Chondrocyte (in vitro differentiated cells): ENCODE data around the gene TSPAN1. TPM values are rescaled to one million over a fixed set of nuclear protein-coding genes. Genes with fewer than 3 reads are reported as not detected.

Experiments used
- DNase-seq: peaks from one replicate; pipeline ENCODE4 v3.0.0; 2021; ENCODE audit warnings: mixed read lengths, low spot score
- H3K27ac Mint-ChIP-seq: one replicate; pipeline ENCODE4 v1.8.0; 2021; ENCODE audit warnings: mild to moderate bottlenecking, moderate library complexity, mixed read lengths; ENCODE audit not compliant: unreplicated experiment
- H3K27me3 Mint-ChIP-seq: 2 replicates; pipeline ENCODE4 v1.8.0; 2021; ENCODE audit warnings: low read depth, mixed read lengths
- H3K36me3 Mint-ChIP-seq: 2 replicates; pipeline ENCODE4 v1.8.0; 2021; ENCODE audit warnings: low read depth, mixed read lengths
- H3K4me1 Mint-ChIP-seq: 2 replicates; pipeline ENCODE4 v1.8.0; 2021; ENCODE audit warnings: low read depth, mild to moderate bottlenecking, mixed read lengths
- H3K4me3 Mint-ChIP-seq: one replicate; pipeline ENCODE4 v1.8.0; 2021; ENCODE audit warnings: mild to moderate bottlenecking, moderate library complexity, mixed read lengths; ENCODE audit not compliant: unreplicated experiment
- H3K9me3 Mint-ChIP-seq: 2 replicates; pipeline ENCODE4 v1.8.0; 2021; ENCODE audit warnings: low read depth, mixed read lengths
- CTCF ChIP-seq: fragments of 200-600 bp; sonication (generic); IDR thresholded peaks from 2 replicates; pipeline ENCODE4 v1.5.0; 2021; ENCODE audit warnings: antibody characterized with exemption, mild to moderate bottlenecking, moderate library complexity
- total RNA-seq: library from RNA; stranded (reverse); gene quantifications from 3 replicates; pipeline ENCODE4 v1.2.1, GENCODE V29; 2021

TSPAN1 gene
- total RNA-seq, 1 donor from 2014 or later, result 1.6 TPM

GRCh38 chr1:46193285-46193684, 18.4 kb downstream of the TSPAN1 start:
- H3K36me3 Mint-ChIP-seq, result peaks cover 20% of the 10 kb centered on the region
- H3K4me1 Mint-ChIP-seq, result peaks cover 54% of the 10 kb centered on the region
- H3K27ac Mint-ChIP-seq, result no peak overlapping the region
- no peaks in the 10 kb centered on the region for H3K27me3 Mint-ChIP-seq
- no peak for DNase-seq
- H3K4me3 Mint-ChIP-seq, result no peak overlapping the region
- no peak for TF ChIP-seq CTCF
- H3K9me3 Mint-ChIP-seq, result no peaks in the 10 kb centered on the region

- Mint-ChIP-seq H3K27me3 (no peaks in the 10 kb centered on the region), H3K4me3 (no peak overlapping the region), H3K36me3 (peaks cover 20% of the 10 kb centered on the region), H3K9me3 (no peaks in the 10 kb centered on the region), H3K4me1 (peaks cover 53% of the 10 kb centered on the region), H3K27ac (peak overlapping the region; percentile 49)
- TF ChIP-seq CTCF, result no peak
- no peak for DNase-seq
Observed at GRCh38 chr1:46193984-46194570, 19.2 kb downstream of the TSPAN1 start.

- DNase-seq, result no peak
- Mint-ChIP-seq H3K27ac (peak overlapping the region; percentile 15), H3K9me3 (no peaks in the 10 kb centered on the region), H3K4me1 (peaks cover 56% of the 10 kb centered on the region), H3K4me3 (no peak overlapping the region), H3K27me3 (no peaks in the 10 kb centered on the region), H3K36me3 (peaks cover 15% of the 10 kb centered on the region)
- no peak for TF ChIP-seq CTCF
Observed at GRCh38 chr1:46194641-46195193, 19.8 kb downstream of the TSPAN1 start.

- H3K27ac Mint-ChIP-seq, result no peak overlapping the region
Observed at GRCh38 chr1:46196609-46197008, 21.7 kb downstream of the TSPAN1 start.

GRCh38 chr1:46197560-46197963, 22.7 kb downstream of the TSPAN1 start:
- peak overlapping the region; percentile 77 for H3K4me3 Mint-ChIP-seq
- peaks cover 43% of the 10 kb centered on the region for H3K4me1 Mint-ChIP-seq
- TF ChIP-seq CTCF, result no peak
- peaks cover 12% of the 10 kb centered on the region for H3K36me3 Mint-ChIP-seq
- H3K27ac Mint-ChIP-seq, result peak overlapping the region; percentile 27
- no peak for DNase-seq
- H3K27me3 Mint-ChIP-seq, result no peaks in the 10 kb centered on the region
- no peaks in the 10 kb centered on the region for H3K9me3 Mint-ChIP-seq

More at GRCh38 chr1:46196609-46197008, 21.7 kb downstream of the TSPAN1 start:
- Mint-ChIP-seq H3K36me3 (peaks cover 14% of the 10 kb centered on the region), H3K27me3 (no peaks in the 10 kb centered on the region), H3K4me3 (peak overlapping the region; percentile 77), H3K9me3 (no peaks in the 10 kb centered on the region), H3K4me1 (peaks cover 47% of the 10 kb centered on the region)
- TF ChIP-seq CTCF, result no peak
- no peak for DNase-seq
